ENCODE measurements around the gene EGLN3.
"Not testable (repeated sequence)": the region's sequence is repeated elsewhere in the genome, so short reads cannot be mapped to it uniquely, and the experiment has no call there.

Gene EGLN3

GRCh38 chr14:33934043-33934750, 16.7 kb downstream of the EGLN3 start:
- no peak for DNase-seq

GRCh38 chr14:33933386-33933933, 17.4 kb downstream of the EGLN3 start:
- no peak for DNase-seq

GRCh38 chr14:33932576-33933345, 18.1 kb downstream of the EGLN3 start:
- DNase-seq = no peak

- no peak for DNase-seq
Measured at GRCh38 chr14:33932033-33932432, 18.8 kb downstream of the EGLN3 start.

- DNase-seq = no peak
Measured at GRCh38 chr14:33931461-33931860, 19.4 kb downstream of the EGLN3 start.

GRCh38 chr14:33930439-33930838, 20.4 kb downstream of the EGLN3 start:
- no peak for DNase-seq

GRCh38 chr14:33929799-33930408, 21.0 kb downstream of the EGLN3 start:
- DNase-seq = no peak

- no peak for DNase-seq
Measured at GRCh38 chr14:33928895-33929294, 22.0 kb downstream of the EGLN3 start.

- DNase-seq = no peak
Measured at GRCh38 chr14:33927944-33928343, 22.9 kb downstream of the EGLN3 start.

- not testable (repeated sequence) for DNase-seq
Measured at GRCh38 chr14:33926967-33927366, 23.9 kb downstream of the EGLN3 start.

- DNase-seq = no peak
Measured at GRCh38 chr14:33925946-33926345, 24.9 kb downstream of the EGLN3 start.

GRCh38 chr14:33925235-33925634, 25.6 kb downstream of the EGLN3 start:
- no peak for DNase-seq

GRCh38 chr14:33924566-33925100, 26.2 kb downstream of the EGLN3 start:
- DNase-seq = no peak

- DNase-seq = no peak
Measured at GRCh38 chr14:33922125-33922524, 28.7 kb downstream of the EGLN3 start.

- no peak for DNase-seq
Measured at GRCh38 chr14:33918256-33918655, 32.6 kb downstream of the EGLN3 start.

GRCh38 chr14:33917661-33918060, 33.2 kb downstream of the EGLN3 start:
- DNase-seq = no peak

GRCh38 chr14:33916663-33917565, 34.0 kb downstream of the EGLN3 start:
- no peak for DNase-seq

GRCh38 chr14:33915682-33916081, 35.2 kb downstream of the EGLN3 start:
- no peak for DNase-seq

GRCh38 chr14:33914676-33915516, 36.0 kb downstream of the EGLN3 start:
- no peak for DNase-seq

GRCh38 chr14:33911046-33911445, 39.8 kb downstream of the EGLN3 start:
- no peak for DNase-seq

GRCh38 chr14:33910435-33910834, 40.4 kb downstream of the EGLN3 start:
- no peak for DNase-seq

Data from CD4-positive, alpha-beta T cell treated with Interferon alpha-2 for 1 hour (primary cell).